KMS-11 (cell line): Measurements from ENCODE around the gene TM9SF1.

Experiments
- H2AFZ ChIP-seq: fragments of 200-600 bp; sonication (generic); 2 replicates; pipeline ENCODE4 v1.6.1; 2016; ENCODE audit warnings: antibody characterized with exemption, mixed run types, low read depth
- H3K27ac ChIP-seq: fragments of 200-600 bp; sonication (generic); 2 replicates; pipeline ENCODE4 v1.6.1; 2016; ENCODE audit warnings: mild to moderate bottlenecking, mixed run types
- H3K27me3 ChIP-seq: fragments of 200-600 bp; sonication (generic); 2 replicates; pipeline ENCODE4 v1.6.1; 2017; ENCODE audit warnings: mild to moderate bottlenecking, low read depth, mixed run types, moderate library complexity; ENCODE audit not compliant: insufficient read depth
- H3K36me3 ChIP-seq: fragments of 200-600 bp; sonication (generic); 2 replicates; pipeline ENCODE4 v1.6.1; 2017; ENCODE audit warnings: mild to moderate bottlenecking, mixed run types; ENCODE audit not compliant: insufficient read depth
- H3K4me1 ChIP-seq: fragments of 200-600 bp; sonication (generic); 2 replicates; pipeline ENCODE4 v1.6.1; 2016; ENCODE audit warnings: mild to moderate bottlenecking, low read depth, mixed run types; ENCODE audit not compliant: poor library complexity, severe bottlenecking
- H3K4me2 ChIP-seq: fragments of 200-600 bp; sonication (generic); 2 replicates; pipeline ENCODE4 v1.7.0; 2016; ENCODE audit warnings: mild to moderate bottlenecking, mixed run types
- H3K4me3 ChIP-seq: fragments of 200-600 bp; sonication (generic); IDR thresholded peaks from 2 replicates; pipeline ENCODE4 v1.6.1; 2017; ENCODE audit warnings: low read depth, low read length, mixed read lengths; ENCODE audit not compliant: insufficient read depth
- H3K79me2 ChIP-seq: fragments of 200-600 bp; sonication (generic); 2 replicates; pipeline ENCODE4 v1.6.1; 2016; ENCODE audit warnings: low read depth, mixed run types; ENCODE audit not compliant: insufficient read depth
- H3K9ac ChIP-seq: fragments of 200-600 bp; sonication (generic); 2 replicates; pipeline ENCODE4 v1.6.1; 2016; ENCODE audit warnings: mild to moderate bottlenecking, mixed run types
- H4K20me1 ChIP-seq: fragments of 200-600 bp; sonication (generic); 2 replicates; pipeline ENCODE4 v1.6.1; 2016; ENCODE audit warnings: mild to moderate bottlenecking, mixed run types; ENCODE audit not compliant: insufficient read depth
- TF ChIP-seq, protein P1 (sequence below): fragments of 200-600 bp; sonication (generic); conservative IDR thresholded peaks from 2 replicates; pipeline ENCODE4 v1.6.1; 2017; ENCODE audit warnings: low read depth, mild to moderate bottlenecking, antibody characterized with exemption, low read length, moderate library complexity, mixed read lengths

TM9SF1 gene

DNA sequence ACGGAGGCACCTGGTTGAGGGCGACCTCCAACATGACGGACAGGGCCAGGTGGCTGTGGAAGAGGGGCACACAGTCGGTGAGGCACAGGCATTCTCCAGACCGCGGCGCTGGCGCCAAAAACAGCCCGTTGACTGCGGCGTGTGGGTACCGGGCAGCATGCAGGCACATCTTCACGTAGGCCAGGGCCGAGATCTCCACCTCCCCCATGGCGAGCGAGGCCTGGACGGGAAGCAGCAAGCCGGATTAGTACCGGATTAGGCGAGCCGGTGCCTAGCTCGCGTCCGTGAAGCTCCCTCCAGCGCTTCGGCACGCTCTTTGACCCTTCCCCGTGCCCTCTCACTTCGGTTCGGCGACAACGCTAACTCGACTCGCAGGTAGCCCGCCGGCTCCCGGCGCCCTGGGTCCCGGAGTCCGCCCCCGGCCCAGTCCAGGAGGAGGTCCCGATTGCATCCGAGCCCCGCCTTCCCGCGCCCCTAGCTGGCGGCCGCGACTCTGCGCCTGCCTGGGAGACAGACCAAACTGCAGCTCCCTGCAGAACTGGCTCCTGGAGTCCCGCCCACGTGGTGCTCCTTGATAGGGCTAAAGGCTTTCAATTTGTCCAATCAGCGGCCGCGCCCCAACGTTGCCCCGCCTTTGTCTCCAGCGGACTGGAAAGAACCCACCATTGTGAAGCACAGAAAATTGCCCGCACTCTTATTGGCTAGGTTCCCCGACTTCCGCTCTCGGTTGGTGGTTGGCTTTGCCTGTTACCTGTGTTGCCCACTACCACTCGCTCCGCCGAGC lies 54.0 kb downstream of the TM9SF1 start, which contains the start of gene EMC9:
TSS of gene EMC9 (minus strand) at position 495 of the 784 bp plus-strand sequence. CDS start at position 208, 287 bp downstream.
- Histone ChIP-seq H3K9ac (peak within 1 kb of the TSS; percentile 55; the same call in 1 of the 2 replicates), H3K79me2 (peaks cover 21% of the 10 kb centered on the region; the same call in 1 of the 2 replicates), H3K27me3 (no peaks in the 10 kb centered on the region), H3K4me1 (peaks cover 28% of the 10 kb centered on the region), H3K36me3 (no peaks in the 10 kb centered on the region), H3K27ac (peak within 1 kb of the TSS; percentile 66), H2AFZ (peak within 1 kb of the TSS; percentile 44; the same call in 1 of the 2 replicates), H3K4me3 (no peak within 1 kb of the TSS), H3K4me2 (peak within 1 kb of the TSS; percentile 36; the same call in 1 of the 2 replicates), H4K20me1 (no peaks in the 10 kb centered on the region)
- TF ChIP-seq, protein P1, sequence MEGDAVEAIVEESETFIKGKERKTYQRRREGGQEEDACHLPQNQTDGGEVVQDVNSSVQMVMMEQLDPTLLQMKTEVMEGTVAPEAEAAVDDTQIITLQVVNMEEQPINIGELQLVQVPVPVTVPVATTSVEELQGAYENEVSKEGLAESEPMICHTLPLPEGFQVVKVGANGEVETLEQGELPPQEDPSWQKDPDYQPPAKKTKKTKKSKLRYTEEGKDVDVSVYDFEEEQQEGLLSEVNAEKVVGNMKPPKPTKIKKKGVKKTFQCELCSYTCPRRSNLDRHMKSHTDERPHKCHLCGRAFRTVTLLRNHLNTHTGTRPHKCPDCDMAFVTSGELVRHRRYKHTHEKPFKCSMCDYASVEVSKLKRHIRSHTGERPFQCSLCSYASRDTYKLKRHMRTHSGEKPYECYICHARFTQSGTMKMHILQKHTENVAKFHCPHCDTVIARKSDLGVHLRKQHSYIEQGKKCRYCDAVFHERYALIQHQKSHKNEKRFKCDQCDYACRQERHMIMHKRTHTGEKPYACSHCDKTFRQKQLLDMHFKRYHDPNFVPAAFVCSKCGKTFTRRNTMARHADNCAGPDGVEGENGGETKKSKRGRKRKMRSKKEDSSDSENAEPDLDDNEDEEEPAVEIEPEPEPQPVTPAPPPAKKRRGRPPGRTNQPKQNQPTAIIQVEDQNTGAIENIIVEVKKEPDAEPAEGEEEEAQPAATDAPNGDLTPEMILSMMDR: no peak

DNA sequence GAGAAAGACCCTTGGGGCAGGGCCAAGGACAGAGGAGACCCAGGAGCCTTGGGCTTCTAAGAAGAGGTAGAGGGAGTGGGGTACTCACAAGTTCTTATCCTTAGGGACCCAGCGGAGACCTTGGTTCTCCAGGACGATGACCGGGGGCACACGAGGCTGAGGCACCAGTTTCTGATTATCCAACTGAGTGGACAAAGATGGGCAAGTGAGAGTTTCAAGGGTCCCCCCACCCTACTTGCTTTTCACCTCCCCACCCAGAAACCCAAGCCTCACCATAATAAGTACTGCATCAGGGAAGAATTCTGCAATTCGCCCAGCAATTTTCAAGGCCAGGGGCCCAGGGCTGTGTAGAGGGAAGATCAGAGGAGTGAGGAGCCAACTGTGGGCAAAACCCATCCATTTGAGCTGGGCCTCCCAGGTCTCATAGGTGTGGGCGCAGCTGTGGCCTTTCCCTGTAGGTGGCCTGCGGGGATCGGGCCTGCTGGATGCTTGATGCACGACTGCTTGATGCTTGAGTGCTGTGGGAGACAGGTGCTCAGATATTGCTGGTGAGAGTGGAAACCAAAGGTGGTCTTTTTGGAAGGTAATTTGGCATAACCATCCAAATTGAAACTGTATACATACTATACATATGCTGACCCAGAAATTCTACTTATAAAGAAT lies 55.8 kb downstream of the TM9SF1 start:
- H3K27ac ChIP-seq: no peak overlapping the region

More for the DNA sequence above, 55.8 kb downstream of the TM9SF1 start:
- no peaks in the 10 kb centered on the region for H4K20me1 ChIP-seq
- no peak overlapping the region for H3K9ac ChIP-seq
- no peaks in the 10 kb centered on the region for H3K36me3 ChIP-seq
- no peaks in the 10 kb centered on the region for H3K27me3 ChIP-seq
- TF ChIP-seq, protein P1: no peak
- H3K4me1 ChIP-seq: peaks cover 22% of the 10 kb centered on the region
- no peak overlapping the region for H2AFZ ChIP-seq
- peaks cover 7% of the 10 kb centered on the region; the same call in 1 of the 2 replicates for H3K79me2 ChIP-seq
- H3K4me3 ChIP-seq: no peak overlapping the region
- no peak overlapping the region; the same call in 1 of the 2 replicates for H3K4me2 ChIP-seq
